Measurements from ENCODE around the gene FOXO1.

The FOXO1 gene

GRCh38 chr13:40550130-40550529 is 116.3 kb downstream of the FOXO1 start:
- ChIA-PET POLR2A (no interaction called here), CTCF (no interaction called here)
- DNase-seq (ENCODE audit: low read depth, low spot score): no peak
- no peak for TF ChIP-seq CTCF (IDR thresholded peaks at IDR 0.05; ENCODE audit: insufficient read depth, low read length, missing control alignments)
- no peak overlapping the region for H3K4me3 ChIP-seq (ENCODE audit: low read depth, low read length)

- TF ChIP-seq CTCF (IDR thresholded peaks at IDR 0.05; ENCODE audit: insufficient read depth, low read length, missing control alignments): no peak
- ChIA-PET POLR2A (no interaction called here), CTCF (no interaction called here)
- no peak for DNase-seq (ENCODE audit: low read depth, low spot score)
- no peak overlapping the region for H3K4me3 ChIP-seq (ENCODE audit: low read depth, low read length)
These were observed 116.8 kb downstream of the FOXO1 start for GRCh38 chr13:40549500-40550094.

GRCh38 chr13:40547591-40548315 is 118.7 kb downstream of the FOXO1 start:
- TF ChIP-seq CTCF (IDR thresholded peaks at IDR 0.05; ENCODE audit: insufficient read depth, low read length, missing control alignments): no peak
- no peak overlapping the region for H3K4me3 ChIP-seq (ENCODE audit: low read depth, low read length)
- POLR2A ChIA-PET: no interaction called here
- CTCF ChIA-PET: interaction anchor here (1.1 to 1.3 kb wide), 2 partner anchors 8 to 11 kb away, joined by 3 read pairs; no protein-coding TSS in a partner anchor
- no peak for DNase-seq (ENCODE audit: low read depth, low spot score)

GRCh38 chr13:40546047-40546446 is 120.4 kb downstream of the FOXO1 start:
- H3K4me3 ChIP-seq (ENCODE audit: low read depth, low read length): no peak overlapping the region
- no peak for TF ChIP-seq CTCF (IDR thresholded peaks at IDR 0.05; ENCODE audit: insufficient read depth, low read length, missing control alignments)
- CTCF ChIA-PET: no interaction called here
- POLR2A ChIA-PET: no interaction called here
- no peak for DNase-seq (ENCODE audit: low read depth, low spot score)

- CTCF ChIA-PET: no interaction called here
- DNase-seq (ENCODE audit: low read depth, low spot score): peak; percentile 49
- POLR2A ChIA-PET: no interaction called here
These were observed 126.0 kb downstream of the FOXO1 start for GRCh38 chr13:40540328-40541044.

More at GRCh38 chr13:40540328-40541044, 126.0 kb downstream of the FOXO1 start:
- no peak for TF ChIP-seq CTCF (IDR thresholded peaks at IDR 0.05; ENCODE audit: insufficient read depth, low read length, missing control alignments)
- H3K4me3 ChIP-seq (ENCODE audit: low read depth, low read length): no peak overlapping the region
